H1 (cell line): ENCODE measurements around the gene MPZ. TPM values are rescaled to one million over a fixed set of nuclear protein-coding genes. Genes with fewer than 3 reads are reported as not detected.

Source experiments
- polyA plus RNA-seq, 7 experiments: library from polyadenylated mRNA; depleted of rRNA in 3 of 7; stranded (reverse) in 5 of 7; unstranded in 2 of 7; fragments of >200 nt in 5 of 7; fragments of 200-250 nt in 2 of 7; gene quantifications; 1 replicate in 5 of 7; 2 replicates in 1 of 7; 4 replicates in 1 of 7; pipeline versions ENCODE4 v1.2.1 to v1.2.3, GENCODE V29; 2011 to 2013; ENCODE audit warnings: missing spikeins in 2 of 7, mixed read lengths in 2 of 7
- total RNA-seq: library from RNA; stranded (reverse); fragmentation: NEBNext Ultra II Directional; extraction: Animal tissue kit (Norgen Biotek cat#: 25700); gene quantifications from 2 replicates; pipeline ENCODE4 v1.2.1, GENCODE V29; 2021
- TF ChIP-seq, protein P1 (sequence below): fragments of 300-600 bp; sonication (generic); IDR thresholded peaks from 2 replicates; pipeline ENCODE4 v1.7.1; 2012; ENCODE audit warnings: low read length, moderate library complexity, mild to moderate bottlenecking, inconsistent platforms; ENCODE audit not compliant: insufficient replicate concordance

MPZ gene
- total and polyA plus RNA-seq, 2 of the 8 experiments (the other 6 are each of a cell fraction or from before 2014, with no cell fraction given): 4.1 to 5.1 TPM

DNA sequence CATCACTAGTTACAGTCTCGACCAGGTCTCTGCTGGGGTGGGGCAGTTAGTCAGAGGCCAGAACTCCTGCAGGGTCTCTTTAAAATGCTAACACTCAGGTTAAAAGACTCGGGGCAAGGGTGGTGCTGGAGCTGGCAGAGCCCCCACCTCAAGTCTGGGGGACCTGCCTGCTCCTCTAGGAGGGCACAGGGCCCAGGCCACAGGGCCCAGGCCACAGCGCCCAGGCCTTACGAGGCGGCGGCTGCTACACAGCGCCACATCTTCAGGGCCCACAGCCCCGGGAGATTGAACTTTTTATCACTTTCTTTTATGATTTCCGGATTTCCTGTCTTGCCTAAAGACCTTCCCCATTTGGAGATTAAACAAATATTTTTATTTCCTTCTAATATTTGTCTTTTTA lies 10.4 kb downstream of the MPZ start (continued):
- TF ChIP-seq, protein P1, sequence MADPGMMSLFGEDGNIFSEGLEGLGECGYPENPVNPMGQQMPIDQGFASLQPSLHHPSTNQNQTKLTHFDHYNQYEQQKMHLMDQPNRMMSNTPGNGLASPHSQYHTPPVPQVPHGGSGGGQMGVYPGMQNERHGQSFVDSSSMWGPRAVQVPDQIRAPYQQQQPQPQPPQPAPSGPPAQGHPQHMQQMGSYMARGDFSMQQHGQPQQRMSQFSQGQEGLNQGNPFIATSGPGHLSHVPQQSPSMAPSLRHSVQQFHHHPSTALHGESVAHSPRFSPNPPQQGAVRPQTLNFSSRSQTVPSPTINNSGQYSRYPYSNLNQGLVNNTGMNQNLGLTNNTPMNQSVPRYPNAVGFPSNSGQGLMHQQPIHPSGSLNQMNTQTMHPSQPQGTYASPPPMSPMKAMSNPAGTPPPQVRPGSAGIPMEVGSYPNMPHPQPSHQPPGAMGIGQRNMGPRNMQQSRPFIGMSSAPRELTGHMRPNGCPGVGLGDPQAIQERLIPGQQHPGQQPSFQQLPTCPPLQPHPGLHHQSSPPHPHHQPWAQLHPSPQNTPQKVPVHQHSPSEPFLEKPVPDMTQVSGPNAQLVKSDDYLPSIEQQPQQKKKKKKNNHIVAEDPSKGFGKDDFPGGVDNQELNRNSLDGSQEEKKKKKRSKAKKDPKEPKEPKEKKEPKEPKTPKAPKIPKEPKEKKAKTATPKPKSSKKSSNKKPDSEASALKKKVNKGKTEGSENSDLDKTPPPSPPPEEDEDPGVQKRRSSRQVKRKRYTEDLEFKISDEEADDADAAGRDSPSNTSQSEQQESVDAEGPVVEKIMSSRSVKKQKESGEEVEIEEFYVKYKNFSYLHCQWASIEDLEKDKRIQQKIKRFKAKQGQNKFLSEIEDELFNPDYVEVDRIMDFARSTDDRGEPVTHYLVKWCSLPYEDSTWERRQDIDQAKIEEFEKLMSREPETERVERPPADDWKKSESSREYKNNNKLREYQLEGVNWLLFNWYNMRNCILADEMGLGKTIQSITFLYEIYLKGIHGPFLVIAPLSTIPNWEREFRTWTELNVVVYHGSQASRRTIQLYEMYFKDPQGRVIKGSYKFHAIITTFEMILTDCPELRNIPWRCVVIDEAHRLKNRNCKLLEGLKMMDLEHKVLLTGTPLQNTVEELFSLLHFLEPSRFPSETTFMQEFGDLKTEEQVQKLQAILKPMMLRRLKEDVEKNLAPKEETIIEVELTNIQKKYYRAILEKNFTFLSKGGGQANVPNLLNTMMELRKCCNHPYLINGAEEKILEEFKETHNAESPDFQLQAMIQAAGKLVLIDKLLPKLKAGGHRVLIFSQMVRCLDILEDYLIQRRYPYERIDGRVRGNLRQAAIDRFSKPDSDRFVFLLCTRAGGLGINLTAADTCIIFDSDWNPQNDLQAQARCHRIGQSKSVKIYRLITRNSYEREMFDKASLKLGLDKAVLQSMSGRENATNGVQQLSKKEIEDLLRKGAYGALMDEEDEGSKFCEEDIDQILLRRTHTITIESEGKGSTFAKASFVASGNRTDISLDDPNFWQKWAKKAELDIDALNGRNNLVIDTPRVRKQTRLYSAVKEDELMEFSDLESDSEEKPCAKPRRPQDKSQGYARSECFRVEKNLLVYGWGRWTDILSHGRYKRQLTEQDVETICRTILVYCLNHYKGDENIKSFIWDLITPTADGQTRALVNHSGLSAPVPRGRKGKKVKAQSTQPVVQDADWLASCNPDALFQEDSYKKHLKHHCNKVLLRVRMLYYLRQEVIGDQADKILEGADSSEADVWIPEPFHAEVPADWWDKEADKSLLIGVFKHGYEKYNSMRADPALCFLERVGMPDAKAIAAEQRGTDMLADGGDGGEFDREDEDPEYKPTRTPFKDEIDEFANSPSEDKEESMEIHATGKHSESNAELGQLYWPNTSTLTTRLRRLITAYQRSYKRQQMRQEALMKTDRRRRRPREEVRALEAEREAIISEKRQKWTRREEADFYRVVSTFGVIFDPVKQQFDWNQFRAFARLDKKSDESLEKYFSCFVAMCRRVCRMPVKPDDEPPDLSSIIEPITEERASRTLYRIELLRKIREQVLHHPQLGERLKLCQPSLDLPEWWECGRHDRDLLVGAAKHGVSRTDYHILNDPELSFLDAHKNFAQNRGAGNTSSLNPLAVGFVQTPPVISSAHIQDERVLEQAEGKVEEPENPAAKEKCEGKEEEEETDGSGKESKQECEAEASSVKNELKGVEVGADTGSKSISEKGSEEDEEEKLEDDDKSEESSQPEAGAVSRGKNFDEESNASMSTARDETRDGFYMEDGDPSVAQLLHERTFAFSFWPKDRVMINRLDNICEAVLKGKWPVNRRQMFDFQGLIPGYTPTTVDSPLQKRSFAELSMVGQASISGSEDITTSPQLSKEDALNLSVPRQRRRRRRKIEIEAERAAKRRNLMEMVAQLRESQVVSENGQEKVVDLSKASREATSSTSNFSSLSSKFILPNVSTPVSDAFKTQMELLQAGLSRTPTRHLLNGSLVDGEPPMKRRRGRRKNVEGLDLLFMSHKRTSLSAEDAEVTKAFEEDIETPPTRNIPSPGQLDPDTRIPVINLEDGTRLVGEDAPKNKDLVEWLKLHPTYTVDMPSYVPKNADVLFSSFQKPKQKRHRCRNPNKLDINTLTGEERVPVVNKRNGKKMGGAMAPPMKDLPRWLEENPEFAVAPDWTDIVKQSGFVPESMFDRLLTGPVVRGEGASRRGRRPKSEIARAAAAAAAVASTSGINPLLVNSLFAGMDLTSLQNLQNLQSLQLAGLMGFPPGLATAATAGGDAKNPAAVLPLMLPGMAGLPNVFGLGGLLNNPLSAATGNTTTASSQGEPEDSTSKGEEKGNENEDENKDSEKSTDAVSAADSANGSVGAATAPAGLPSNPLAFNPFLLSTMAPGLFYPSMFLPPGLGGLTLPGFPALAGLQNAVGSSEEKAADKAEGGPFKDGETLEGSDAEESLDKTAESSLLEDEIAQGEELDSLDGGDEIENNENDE: no peak
- TF ChIP-seq, all 59 proteins: peak for 0
